ENCODE data around the gene STOML1. TPM values are rescaled to one million over a fixed set of nuclear protein-coding genes. Genes with fewer than 3 reads are reported as not detected.
A peak's percentile ranks its signal among the peaks of the same experiment; 100 is the strongest.

Gene STOML1
- total and polyA plus RNA-seq, 2 experiments from 2014 or later, result 2.3 to 2.4 TPM

DNA sequence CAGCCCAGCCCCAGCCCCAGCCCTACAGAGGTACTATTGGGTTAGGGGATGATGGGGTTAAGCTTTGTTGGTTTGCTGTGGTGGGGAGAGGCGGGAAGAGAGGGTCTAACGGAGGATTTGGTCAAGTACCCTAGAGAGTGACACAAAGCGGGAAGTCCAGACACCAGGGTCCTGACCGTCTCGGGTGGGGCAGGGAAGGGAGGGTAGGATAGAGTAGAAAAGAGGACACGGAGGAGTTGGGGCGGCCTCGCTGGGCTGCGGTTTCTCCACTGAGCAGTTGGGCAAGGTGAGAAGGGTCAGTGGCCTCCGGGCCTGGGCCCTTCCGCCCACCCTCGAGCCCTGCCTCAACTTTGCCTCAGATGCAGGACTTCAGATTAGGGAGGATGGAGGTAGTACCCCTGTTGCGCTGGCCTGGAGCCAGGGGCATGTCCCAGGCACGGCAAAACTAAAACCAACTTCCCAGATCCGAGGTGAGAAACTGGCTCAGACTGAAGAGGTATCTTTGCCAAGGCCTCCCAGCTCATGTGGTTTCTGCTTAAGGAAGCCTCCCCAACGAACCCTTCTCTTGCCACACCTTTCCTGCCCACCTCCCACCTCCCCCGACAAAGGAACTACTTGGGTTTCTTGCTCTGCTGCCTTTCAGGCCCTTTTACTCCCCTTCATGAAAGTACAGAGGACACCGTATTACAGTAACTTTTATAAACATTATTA, 3.0 kb upstream of the STOML1 start:
- Mint-ChIP-seq H3K27me3 (ENCODE audit: insufficient read depth, low read depth, poor library complexity) (peaks cover 18% of the 10 kb centered on the region), H3K36me3 (ENCODE audit: low read depth) (peaks cover 10% of the 10 kb centered on the region; the same call in 2 of the 3 replicates), H3K27ac (peak overlapping the region; percentile 75), H3K9me3 (no peaks in the 10 kb centered on the region), H3K4me3 (peak overlapping the region; percentile 92), H3K4me1 (peaks cover 21% of the 10 kb centered on the region)
- DNase-seq (ENCODE audit: low spot score) (peak; percentile 28), ATAC-seq (peak; percentile 16)
- peak overlapping the region; percentile 48; the same call in 1 of the 2 replicates for H3K27ac ChIP-seq (ENCODE audit: low read depth)
- H3K36me3 ChIP-seq (ENCODE audit: insufficient read depth), result peaks cover 12% of the 10 kb centered on the region; the same call in 1 of the 2 replicates
- no peaks in the 10 kb centered on the region for H3F3A ChIP-seq (replicated peaks; ENCODE audit: low read depth)
- peaks cover 9% of the 10 kb centered on the region for H3K4me1 ChIP-seq (ENCODE audit: insufficient read depth)
- H3K4me3 ChIP-seq, result peak overlapping the region; percentile 88
- H3K79me2 ChIP-seq (replicated peaks; ENCODE audit: insufficient read depth), result peaks cover 32% of the 10 kb centered on the region
- H3K27me3 ChIP-seq (ENCODE audit: insufficient read depth), result peaks cover 4% of the 10 kb centered on the region; the same call in 1 of the 2 replicates
- no peak for TF ChIP-seq JUNB (IDR thresholded peaks at IDR 0.05; ENCODE audit: unreplicated experiment)
- no peak; the same call in 1 of the 2 replicates for TF ChIP-seq POLR2AphosphoS5 (IDR thresholded peaks at IDR 0.05; ENCODE audit: low read depth)
- TF ChIP-seq, protein P1, sequence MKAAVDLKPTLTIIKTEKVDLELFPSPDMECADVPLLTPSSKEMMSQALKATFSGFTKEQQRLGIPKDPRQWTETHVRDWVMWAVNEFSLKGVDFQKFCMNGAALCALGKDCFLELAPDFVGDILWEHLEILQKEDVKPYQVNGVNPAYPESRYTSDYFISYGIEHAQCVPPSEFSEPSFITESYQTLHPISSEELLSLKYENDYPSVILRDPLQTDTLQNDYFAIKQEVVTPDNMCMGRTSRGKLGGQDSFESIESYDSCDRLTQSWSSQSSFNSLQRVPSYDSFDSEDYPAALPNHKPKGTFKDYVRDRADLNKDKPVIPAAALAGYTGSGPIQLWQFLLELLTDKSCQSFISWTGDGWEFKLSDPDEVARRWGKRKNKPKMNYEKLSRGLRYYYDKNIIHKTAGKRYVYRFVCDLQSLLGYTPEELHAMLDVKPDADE (IDR thresholded peaks at IDR 0.05), result no peak
- TF ChIP-seq, protein P2, sequence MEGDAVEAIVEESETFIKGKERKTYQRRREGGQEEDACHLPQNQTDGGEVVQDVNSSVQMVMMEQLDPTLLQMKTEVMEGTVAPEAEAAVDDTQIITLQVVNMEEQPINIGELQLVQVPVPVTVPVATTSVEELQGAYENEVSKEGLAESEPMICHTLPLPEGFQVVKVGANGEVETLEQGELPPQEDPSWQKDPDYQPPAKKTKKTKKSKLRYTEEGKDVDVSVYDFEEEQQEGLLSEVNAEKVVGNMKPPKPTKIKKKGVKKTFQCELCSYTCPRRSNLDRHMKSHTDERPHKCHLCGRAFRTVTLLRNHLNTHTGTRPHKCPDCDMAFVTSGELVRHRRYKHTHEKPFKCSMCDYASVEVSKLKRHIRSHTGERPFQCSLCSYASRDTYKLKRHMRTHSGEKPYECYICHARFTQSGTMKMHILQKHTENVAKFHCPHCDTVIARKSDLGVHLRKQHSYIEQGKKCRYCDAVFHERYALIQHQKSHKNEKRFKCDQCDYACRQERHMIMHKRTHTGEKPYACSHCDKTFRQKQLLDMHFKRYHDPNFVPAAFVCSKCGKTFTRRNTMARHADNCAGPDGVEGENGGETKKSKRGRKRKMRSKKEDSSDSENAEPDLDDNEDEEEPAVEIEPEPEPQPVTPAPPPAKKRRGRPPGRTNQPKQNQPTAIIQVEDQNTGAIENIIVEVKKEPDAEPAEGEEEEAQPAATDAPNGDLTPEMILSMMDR (conservative IDR thresholded peaks at IDR 0.05; ENCODE audit: low read depth in 2 of 2), result no peak
- no peak for TF ChIP-seq NANOG (IDR thresholded peaks at IDR 0.05; ENCODE audit: borderline replicate concordance)
- TF ChIP-seq ZNF114 (CRISPR knock-in tag; IDR thresholded peaks at IDR 0.05), result no peak
- TF ChIP-seq CREB1 (CRISPR knock-in tag; IDR thresholded peaks at IDR 0.05; ENCODE audit: low read depth), result no peak
- no peak for TF ChIP-seq ZNF331 (CRISPR knock-in tag; IDR thresholded peaks at IDR 0.05; ENCODE audit: low read depth)
- no peak for TF ChIP-seq STAT1 (IDR thresholded peaks at IDR 0.05; ENCODE audit: unreplicated experiment)
- TF ChIP-seq, protein P3, sequence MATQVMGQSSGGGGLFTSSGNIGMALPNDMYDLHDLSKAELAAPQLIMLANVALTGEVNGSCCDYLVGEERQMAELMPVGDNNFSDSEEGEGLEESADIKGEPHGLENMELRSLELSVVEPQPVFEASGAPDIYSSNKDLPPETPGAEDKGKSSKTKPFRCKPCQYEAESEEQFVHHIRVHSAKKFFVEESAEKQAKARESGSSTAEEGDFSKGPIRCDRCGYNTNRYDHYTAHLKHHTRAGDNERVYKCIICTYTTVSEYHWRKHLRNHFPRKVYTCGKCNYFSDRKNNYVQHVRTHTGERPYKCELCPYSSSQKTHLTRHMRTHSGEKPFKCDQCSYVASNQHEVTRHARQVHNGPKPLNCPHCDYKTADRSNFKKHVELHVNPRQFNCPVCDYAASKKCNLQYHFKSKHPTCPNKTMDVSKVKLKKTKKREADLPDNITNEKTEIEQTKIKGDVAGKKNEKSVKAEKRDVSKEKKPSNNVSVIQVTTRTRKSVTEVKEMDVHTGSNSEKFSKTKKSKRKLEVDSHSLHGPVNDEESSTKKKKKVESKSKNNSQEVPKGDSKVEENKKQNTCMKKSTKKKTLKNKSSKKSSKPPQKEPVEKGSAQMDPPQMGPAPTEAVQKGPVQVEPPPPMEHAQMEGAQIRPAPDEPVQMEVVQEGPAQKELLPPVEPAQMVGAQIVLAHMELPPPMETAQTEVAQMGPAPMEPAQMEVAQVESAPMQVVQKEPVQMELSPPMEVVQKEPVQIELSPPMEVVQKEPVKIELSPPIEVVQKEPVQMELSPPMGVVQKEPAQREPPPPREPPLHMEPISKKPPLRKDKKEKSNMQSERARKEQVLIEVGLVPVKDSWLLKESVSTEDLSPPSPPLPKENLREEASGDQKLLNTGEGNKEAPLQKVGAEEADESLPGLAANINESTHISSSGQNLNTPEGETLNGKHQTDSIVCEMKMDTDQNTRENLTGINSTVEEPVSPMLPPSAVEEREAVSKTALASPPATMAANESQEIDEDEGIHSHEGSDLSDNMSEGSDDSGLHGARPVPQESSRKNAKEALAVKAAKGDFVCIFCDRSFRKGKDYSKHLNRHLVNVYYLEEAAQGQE (IDR thresholded peaks at IDR 0.05; ENCODE audit: unreplicated experiment), result no peak
- no peak for TF ChIP-seq EZH2 (IDR thresholded peaks at IDR 0.05; ENCODE audit: low read depth, unreplicated experiment)
- TF ChIP-seq ZNF462 (CRISPR knock-in tag; IDR thresholded peaks at IDR 0.05), result no peak
- TF ChIP-seq EZH2phosphoT487 (IDR thresholded peaks at IDR 0.05; ENCODE audit: unreplicated experiment), result no peak
- peaks cover 13% of the 10 kb centered on the region for H4K20me1 ChIP-seq (replicated peaks; ENCODE audit: insufficient read depth)
- H3K4me2 ChIP-seq, result peak overlapping the region; percentile 86
- peak overlapping the region; percentile 8 for H2AFZ ChIP-seq
- no peaks in the 10 kb centered on the region for H3K9me2 ChIP-seq (ENCODE audit: insufficient read depth)
